ENCODE measurements around the gene CARD9. TPM values are rescaled to one million over a fixed set of nuclear protein-coding genes. Genes with fewer than 3 reads are reported as not detected.

Gene CARD9
- total RNA-seq, 1 experiment from 2014 or later = 5.6 TPM

DNA sequence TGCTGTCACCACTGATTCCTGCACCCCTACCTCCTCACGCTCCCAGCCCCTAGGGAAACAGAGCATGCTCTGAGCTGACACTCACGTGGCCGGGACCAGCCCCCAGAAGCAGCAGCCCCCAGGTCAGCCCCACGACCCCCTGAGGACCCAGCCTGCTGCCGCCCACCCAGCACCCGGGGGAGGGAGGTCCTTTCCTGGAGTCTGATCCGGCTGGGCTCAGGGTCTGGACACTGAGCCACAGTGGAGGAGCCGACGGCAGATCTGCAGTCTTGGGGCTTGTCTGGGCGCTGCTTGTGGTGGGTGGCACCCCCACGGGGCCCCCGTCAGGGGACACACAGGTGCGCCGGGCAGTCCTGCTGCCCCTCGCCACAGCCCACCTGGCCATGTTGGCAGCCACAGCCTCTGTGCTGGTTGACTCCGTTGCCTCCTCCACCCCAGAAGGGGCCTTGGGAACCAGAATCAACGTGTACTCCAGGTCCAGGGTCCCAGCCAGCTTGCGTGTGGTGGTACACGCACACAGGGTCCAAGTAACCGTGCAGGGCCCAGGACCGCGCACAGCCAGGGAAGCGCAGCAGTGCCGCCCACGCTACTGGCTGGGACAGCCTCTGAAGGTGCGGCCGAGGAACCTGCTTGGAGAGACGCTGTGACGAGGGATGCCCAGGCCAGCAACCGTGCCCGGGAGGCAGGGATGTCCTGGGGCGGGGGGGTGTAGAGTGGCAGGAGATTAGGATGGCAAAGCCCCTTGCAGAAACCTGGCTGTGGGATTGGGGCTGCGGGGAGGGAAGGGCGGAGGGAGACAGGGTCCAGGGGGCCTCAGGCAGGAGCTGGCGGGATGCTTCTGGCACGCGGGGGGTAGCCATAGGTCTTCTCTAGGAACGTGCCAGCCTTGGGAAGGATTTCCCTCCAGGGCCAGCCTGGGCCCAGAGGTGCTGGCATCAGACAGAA, 13.4 kb downstream of the CARD9 start:
- no peak overlapping the region for H3K4me2 ChIP-seq (ENCODE audit: insufficient read depth, insufficient read length, low read length)
- no peaks in the 10 kb centered on the region for H3K9me3 ChIP-seq (ENCODE audit: control insufficient read depth, low read depth, low read length)
- no peaks in the 10 kb centered on the region for H3K27me3 ChIP-seq (ENCODE audit: insufficient read depth, low read length)
- Mint-ChIP-seq H3K36me3 (ENCODE audit: insufficient read depth in 1 of 3, low read depth in 3 of 3) (peaks cover 0 to 10% (median 3%) of the 10 kb centered on the region in 3 experiments; a peak in 4 of 7 replicates), H3K4me1 (peaks cover 3 to 5% of the 10 kb centered on the region in 2 experiments; a peak in 1 of 4 replicates), H3K27ac (no peak overlapping the region), H3K4me3 (no peak overlapping the region), H3K27me3 (ENCODE audit: low read depth) (no peaks in the 10 kb centered on the region), H3K9me3 (no peaks in the 10 kb centered on the region)
- H3K9ac ChIP-seq (ENCODE audit: extremely low read depth, insufficient read length, low read length) = no peak overlapping the region
- no peak overlapping the region for H3K14ac ChIP-seq (ENCODE audit: insufficient read depth, low read length)
- no peak overlapping the region for H2AFZ ChIP-seq (ENCODE audit: low read length)
- DNase-seq = no peak
- no peaks in the 10 kb centered on the region for H3K79me1 ChIP-seq (ENCODE audit: insufficient read depth, low read depth, low read length, poor library complexity, severe bottlenecking)
- no peak overlapping the region for H4K8ac ChIP-seq (replicated peaks; ENCODE audit: insufficient read length, low read depth, low read length)
- no peak overlapping the region for H2BK12ac ChIP-seq (ENCODE audit: insufficient read length, low read depth, low read length)
- H2BK5ac ChIP-seq (ENCODE audit: insufficient read length, low read length) = no peak overlapping the region
- H3K23ac ChIP-seq (ENCODE audit: insufficient read length, low read depth, low read length) = no peak overlapping the region
- WGBS (ENCODE audit: extremely low coverage, insufficient read length, low lambda C conversion rate) = no CpG with 5 or more reads among the region's 38 CpGs
- no peaks in the 10 kb centered on the region for H3K79me2 ChIP-seq (ENCODE audit: insufficient read depth, low read length)
- H2AK5ac ChIP-seq (ENCODE audit: insufficient read length, low read length) = no peak overlapping the region
- TF ChIP-seq, protein P1, sequence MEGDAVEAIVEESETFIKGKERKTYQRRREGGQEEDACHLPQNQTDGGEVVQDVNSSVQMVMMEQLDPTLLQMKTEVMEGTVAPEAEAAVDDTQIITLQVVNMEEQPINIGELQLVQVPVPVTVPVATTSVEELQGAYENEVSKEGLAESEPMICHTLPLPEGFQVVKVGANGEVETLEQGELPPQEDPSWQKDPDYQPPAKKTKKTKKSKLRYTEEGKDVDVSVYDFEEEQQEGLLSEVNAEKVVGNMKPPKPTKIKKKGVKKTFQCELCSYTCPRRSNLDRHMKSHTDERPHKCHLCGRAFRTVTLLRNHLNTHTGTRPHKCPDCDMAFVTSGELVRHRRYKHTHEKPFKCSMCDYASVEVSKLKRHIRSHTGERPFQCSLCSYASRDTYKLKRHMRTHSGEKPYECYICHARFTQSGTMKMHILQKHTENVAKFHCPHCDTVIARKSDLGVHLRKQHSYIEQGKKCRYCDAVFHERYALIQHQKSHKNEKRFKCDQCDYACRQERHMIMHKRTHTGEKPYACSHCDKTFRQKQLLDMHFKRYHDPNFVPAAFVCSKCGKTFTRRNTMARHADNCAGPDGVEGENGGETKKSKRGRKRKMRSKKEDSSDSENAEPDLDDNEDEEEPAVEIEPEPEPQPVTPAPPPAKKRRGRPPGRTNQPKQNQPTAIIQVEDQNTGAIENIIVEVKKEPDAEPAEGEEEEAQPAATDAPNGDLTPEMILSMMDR (conservative IDR thresholded peaks at IDR 0.05) = no peak
- no peak overlapping the region for H3K27ac ChIP-seq (ENCODE audit: insufficient read length, low read depth, low read length)
- H3T11ph ChIP-seq (ENCODE audit: low read length) = no peak overlapping the region
- no peak overlapping the region for H3K18ac ChIP-seq (ENCODE audit: insufficient read length, low read depth, low read length)
- H3K4ac ChIP-seq (ENCODE audit: low read depth, low read length) = no peak overlapping the region
- no peak overlapping the region for H2BK20ac ChIP-seq (ENCODE audit: low read depth, low read length, poor library complexity, severe bottlenecking)
- H4K20me1 ChIP-seq (ENCODE audit: control insufficient read depth, insufficient read depth, insufficient read length) = no peaks in the 10 kb centered on the region
- no peak overlapping the region for H2BK15ac ChIP-seq (ENCODE audit: low read depth, low read length)
- no peak overlapping the region for H4K5ac ChIP-seq (ENCODE audit: insufficient read length, low read depth, low read length)
- no peak overlapping the region for H3K56ac ChIP-seq (ENCODE audit: insufficient read length, low read depth, low read length)
- no peaks in the 10 kb centered on the region for H3K4me1 ChIP-seq (ENCODE audit: insufficient read depth, low read length)
- no peak overlapping the region for H4K91ac ChIP-seq (ENCODE audit: insufficient read length, low read depth, low read length)
- H3K23me2 ChIP-seq (ENCODE audit: insufficient read length, low read depth, low read length, poor library complexity, severe bottlenecking) = no peaks in the 10 kb centered on the region
- no peak overlapping the region for H2BK120ac ChIP-seq (ENCODE audit: low read depth, low read length, poor library complexity, severe bottlenecking)

Measured in H9 (cell line).